T-cell (primary cell): Measurements from ENCODE around the gene KIF3A. TPM values are rescaled to one million over a fixed set of nuclear protein-coding genes. Genes with fewer than 3 reads are reported as not detected.
A peak's percentile ranks its signal among the peaks of the same experiment; 100 is the strongest.
"Not testable (repeated sequence)": the region's sequence is repeated elsewhere in the genome, so short reads cannot be mapped to it uniquely, and the experiment has no call there.

Experiments used
- ATAC-seq, 4 experiments: fragments of 200-7000 bp in 3 of 4; fragments of 150-1000 bp in 1 of 4; cut with Tn5 transposase; replicated peaks in 1 of 4; 1 replicate in 3 of 4; 2 replicates in 1 of 4; pipeline ENCODE4 v1.10.0; 2021; ENCODE audit warnings: moderate library complexity in 3 of 4, mild to moderate bottlenecking in 2 of 4, moderate number of reproducible peaks in 1 of 4
- CTCF ChIA-PET, 2 donors: fragments of 300-600 bp; sonication (Branson Sonifier 250); formaldehyde crosslinking; loops; one replicate each; lab custom pipeline; 2022; ENCODE audit warnings: antibody characterized with exemption in 2 of 2; lab: Charles Lee
- POLR2A ChIA-PET, 2 donors: fragments of 300-600 bp; sonication (Branson Sonifier 250); formaldehyde crosslinking; loops; one replicate each; lab custom pipeline; 2022; ENCODE audit warnings: antibody characterized with exemption in 2 of 2; lab: Charles Lee
- DNase-seq, 35 experiments: peaks; one replicate each; pipeline versions ENCODE4 v3.0.0 to v3.0.0-alpha.2; 2013 to 2023
- H3K27ac ChIP-seq: one replicate; pipeline ENCODE4 v1.5.1; 2013; ENCODE audit warnings: low read length
- H3K27me3 ChIP-seq, 2 experiments: replicated peaks in 1 of 2; 1 replicate in 1 of 2; 2 replicates in 1 of 2; pipeline versions ENCODE4 v1.6.1 to v1.7.0; 2013; ENCODE audit warnings: low read length in 1 of 2, mixed read lengths in 1 of 2; ENCODE audit not compliant: control insufficient read depth in 2 of 2, insufficient read depth in 2 of 2; ENCODE audit errors: extremely low read depth in 1 of 2
- H3K36me3 ChIP-seq, 2 donors: 1 replicate in 1 of 2; 2 replicates in 1 of 2; pipeline versions ENCODE4 v1.6.1 to v1.7.0; 2013; ENCODE audit warnings: low read length in 1 of 2; ENCODE audit not compliant: control insufficient read depth in 2 of 2, insufficient read depth in 1 of 2; ENCODE audit errors: extremely low read depth in 1 of 2
- H3K4me1 ChIP-seq, 2 experiments: 1 replicate in 1 of 2; 2 replicates in 1 of 2; pipeline versions ENCODE4 v1.6.1 to v1.7.0; 2013; ENCODE audit warnings: low read length in 2 of 2, mixed read lengths in 1 of 2; ENCODE audit not compliant: insufficient read depth in 2 of 2, control insufficient read depth in 1 of 2; ENCODE audit errors: extremely low read depth in 1 of 2
- H3K4me3 ChIP-seq, 2 donors: 1 replicate in 1 of 2; 2 replicates in 1 of 2; pipeline versions ENCODE4 v1.5.1 to v1.7.0; 2013; ENCODE audit warnings: mild to moderate bottlenecking in 2 of 2, low read length in 1 of 2, moderate library complexity in 1 of 2; ENCODE audit not compliant: control insufficient read depth in 1 of 2; ENCODE audit errors: extremely low read depth in 1 of 2
- H3K9me3 ChIP-seq: 2 replicates; pipeline ENCODE4 v1.7.0; 2013
- H3K27ac Mint-ChIP-seq, 2 donors: one replicate each; pipeline ENCODE4 v1.8.0; 2020 to 2021; ENCODE audit warnings: mild to moderate bottlenecking in 2 of 2, mixed read lengths in 2 of 2
- H3K27me3 Mint-ChIP-seq, 2 donors: one replicate each; pipeline ENCODE4 v1.8.0; 2021 to 2022; ENCODE audit warnings: mixed read lengths in 2 of 2
- H3K36me3 Mint-ChIP-seq: one replicate; pipeline ENCODE4 v1.8.0; 2021; ENCODE audit warnings: mixed read lengths
- H3K4me1 Mint-ChIP-seq, 3 donors: one replicate each; pipeline ENCODE4 v1.8.0; 2020 to 2022; ENCODE audit warnings: mixed read lengths in 3 of 3, mild to moderate bottlenecking in 1 of 3
- H3K4me3 Mint-ChIP-seq, 3 donors: one replicate each; pipeline ENCODE4 v1.8.0; 2020 to 2022; ENCODE audit warnings: mild to moderate bottlenecking in 3 of 3, mixed read lengths in 3 of 3, moderate library complexity in 3 of 3
- H3K9me3 Mint-ChIP-seq, 3 donors: one replicate each; pipeline ENCODE4 v1.8.0; 2020 to 2022; ENCODE audit warnings: mixed read lengths in 3 of 3
- WGBS: methylation state at CpG from one replicate; pipeline ENCODE4 v1.1.5; 2013; ENCODE audit warnings: missing lambda C conversion rate; ENCODE audit not compliant: insufficient coverage; 5-methylcytosine and 5-hydroxymethylcytosine counted together
- total RNA-seq, 35 experiments: library from RNA in 6 of 35; stranded (reverse) in 6 of 35; fragments of 120-200 nt in 1 of 35; gene quantifications; one replicate each; pipeline versions ENCODE4 v1.2.1 to v1.2.4 and lab custom pipeline; 2013 to 2026

The KIF3A gene
- total RNA-seq, 5 donors from 2014 or later (not counting 1 experiment from before 2014, with no cell fraction given) = 13.8 to 15.9 (median 15.2) TPM

- ChIA-PET CTCF (no interaction called here), POLR2A (no interaction called here)
- Mint-ChIP-seq H3K27ac (no peak overlapping the region), H3K36me3 (peaks cover 19% of the 10 kb centered on the region), H3K9me3 (peaks cover 0 to 3% (median 3%) of the 10 kb centered on the region in 3 donors), H3K27me3 (no peaks in the 10 kb centered on the region), H3K4me3 (no peak overlapping the region), H3K4me1 (peaks cover 20 to 26% (median 20%) of the 10 kb centered on the region in 3 donors)
- Histone ChIP-seq H3K36me3 (peaks cover 0 to 1% of the 10 kb centered on the region in 2 donors), H3K4me1 (peaks cover 9 to 11% of the 10 kb centered on the region in 2 experiments), H3K4me3 (no peak overlapping the region), H3K9me3 (no peaks in the 10 kb centered on the region), H3K27me3 (no peaks in the 10 kb centered on the region), H3K27ac (no peak overlapping the region)
- ATAC-seq (no peak), DNase-seq (no peak)
Measured at GRCh38 chr5:132692632-132692967, 44.7 kb downstream of the KIF3A start.

GRCh38 chr5:132691755-132692631, 45.4 kb downstream of the KIF3A start:
- H3K4me3 Mint-ChIP-seq, H3K27ac ChIP-seq, H3K9me3 Mint-ChIP-seq, H3K27me3 ChIP-seq, H3K36me3 ChIP-seq, ATAC-seq, POLR2A ChIA-PET, H3K9me3 ChIP-seq, H3K27me3 Mint-ChIP-seq, H3K4me3 ChIP-seq, CTCF ChIA-PET: not testable (repeated sequence)
- no CpG with 5 or more reads among the region's 5 CpGs for WGBS
- DNase-seq = peak in 1 of 35 experiments; percentile 14
- peaks cover 20 to 27% (median 20%) of the 10 kb centered on the region in 3 donors for H3K4me1 Mint-ChIP-seq
- H3K4me1 ChIP-seq = peaks cover 9 to 11% of the 10 kb centered on the region in 2 experiments
- H3K36me3 Mint-ChIP-seq = peaks cover 19% of the 10 kb centered on the region
- peak overlapping the region in 1 of 2 donors; percentile 27 for H3K27ac Mint-ChIP-seq

GRCh38 chr5:132690156-132690555, 47.2 kb downstream of the KIF3A start:
- peaks cover 20 to 32% (median 22%) of the 10 kb centered on the region in 3 donors for H3K4me1 Mint-ChIP-seq
- H3K27ac Mint-ChIP-seq = no peak overlapping the region
- no peak for ATAC-seq
- H3K36me3 Mint-ChIP-seq = peaks cover 11% of the 10 kb centered on the region
- H3K9me3 Mint-ChIP-seq = peaks cover 0 to 3% (median 3%) of the 10 kb centered on the region in 3 donors
- no peaks in the 10 kb centered on the region for H3K27me3 ChIP-seq
- WGBS = no CpG with 5 or more reads among the region's 3 CpGs
- no peak overlapping the region for H3K4me3 Mint-ChIP-seq
- H3K36me3 ChIP-seq = no peaks in the 10 kb centered on the region
- ChIA-PET POLR2A (no interaction called here), CTCF (no interaction called here)
- DNase-seq = no peak
- no peak overlapping the region for H3K4me3 ChIP-seq
- no peaks in the 10 kb centered on the region for H3K9me3 ChIP-seq
- no peak overlapping the region for H3K27ac ChIP-seq
- no peaks in the 10 kb centered on the region for H3K27me3 Mint-ChIP-seq
- H3K4me1 ChIP-seq = peaks cover 9 to 11% of the 10 kb centered on the region in 2 experiments

GRCh38 chr5:132689513-132689912, 47.8 kb downstream of the KIF3A start:
- Histone ChIP-seq H3K27ac (no peak overlapping the region), H3K27me3 (no peaks in the 10 kb centered on the region), H3K4me1 (peaks cover 9 to 11% of the 10 kb centered on the region in 2 experiments), H3K36me3 (no peaks in the 10 kb centered on the region), H3K9me3 (no peaks in the 10 kb centered on the region), H3K4me3 (no peak overlapping the region)
- no peak overlapping the region for H3K4me3 Mint-ChIP-seq
- H3K27ac Mint-ChIP-seq = no peak overlapping the region
- no peaks in the 10 kb centered on the region for H3K27me3 Mint-ChIP-seq
- peaks cover 0 to 3% (median 3%) of the 10 kb centered on the region in 3 donors for H3K9me3 Mint-ChIP-seq
- ChIA-PET CTCF (no interaction called here), POLR2A (interaction anchor here in 1 of 2 donors (0.6 kb wide), 1 partner anchor 12 kb away, joined by 5 read pairs; no protein-coding TSS in a partner anchor)
- H3K36me3 Mint-ChIP-seq = peaks cover 9% of the 10 kb centered on the region
- WGBS = 98% methylated on average over 5 of the region's 7 CpGs
- peaks cover 22 to 36% (median 26%) of the 10 kb centered on the region in 3 donors for H3K4me1 Mint-ChIP-seq
- DNase-seq (no peak), ATAC-seq (no peak)

GRCh38 chr5:132688536-132689339, 48.6 kb downstream of the KIF3A start:
- ATAC-seq (peak in 1 of 4 experiments; percentile 47), DNase-seq (peak in 2 of 35 experiments; percentile 23 to 55)
- H3K4me3 ChIP-seq = no peak overlapping the region
- CTCF ChIA-PET = no interaction called here
- H3K27me3 Mint-ChIP-seq = no peaks in the 10 kb centered on the region
- no CpG with 5 or more reads among the region's 7 CpGs for WGBS
- peaks cover 22 to 36% (median 26%) of the 10 kb centered on the region in 3 donors for H3K4me1 Mint-ChIP-seq
- POLR2A ChIA-PET = interaction anchor here (0.5 to 0.6 kb wide), 2 partner anchors 12 to 20 kb away, joined by 5 to 6 read pairs; no protein-coding TSS in a partner anchor
- no peaks in the 10 kb centered on the region for H3K27me3 ChIP-seq
- H3K4me3 Mint-ChIP-seq = peak overlapping the region in 2 of 3 donors; percentile 5 to 26
- peak overlapping the region in 1 of 2 donors; percentile 55 for H3K27ac Mint-ChIP-seq
- peaks cover 9 to 11% of the 10 kb centered on the region in 2 experiments for H3K4me1 ChIP-seq
- H3K27ac ChIP-seq = no peak overlapping the region
- H3K36me3 ChIP-seq = no peaks in the 10 kb centered on the region
- H3K9me3 ChIP-seq = no peaks in the 10 kb centered on the region
- H3K9me3 Mint-ChIP-seq = peaks cover 0 to 3% (median 3%) of the 10 kb centered on the region in 3 donors
- H3K36me3 Mint-ChIP-seq = peaks cover 8% of the 10 kb centered on the region

- H3K27me3 Mint-ChIP-seq = no peaks in the 10 kb centered on the region
- ChIA-PET POLR2A (no interaction called here), CTCF (interaction anchor here in 1 of 2 donors (1.0 kb wide), 1 partner anchor 261 kb away, joined by 3 read pairs; no protein-coding TSS in a partner anchor)
- Histone ChIP-seq H3K9me3 (no peaks in the 10 kb centered on the region), H3K36me3 (no peaks in the 10 kb centered on the region), H3K27ac (no peak overlapping the region), H3K4me3 (no peak overlapping the region), H3K4me1 (peaks cover 9 to 11% of the 10 kb centered on the region in 2 experiments), H3K27me3 (no peaks in the 10 kb centered on the region)
- peaks cover 22 to 36% (median 26%) of the 10 kb centered on the region in 3 donors for H3K4me1 Mint-ChIP-seq
- H3K36me3 Mint-ChIP-seq = peaks cover 8% of the 10 kb centered on the region
- DNase-seq = peak in 33 of 35 experiments; percentile 13 to 76 (median 44)
- ATAC-seq = peak; percentile 92 to 97 (median 96)
- peak overlapping the region in 1 of 3 donors; percentile 26 for H3K4me3 Mint-ChIP-seq
- WGBS = 56% methylated on average over 4 of the region's 5 CpGs
- peak overlapping the region in 1 of 2 donors; percentile 55 for H3K27ac Mint-ChIP-seq
- H3K9me3 Mint-ChIP-seq = peaks cover 0 to 3% (median 3%) of the 10 kb centered on the region in 3 donors
Measured at GRCh38 chr5:132687995-132688394, 49.4 kb downstream of the KIF3A start.
